Neutrophil (primary cell): ENCODE data around the gene MBOAT2.

Experiments
- H3K27ac ChIP-seq: fragments of 200-600 bp; sonication (generic); 2 replicates; pipeline ENCODE4 v1.5.1; 2016; ENCODE audit warnings: mild to moderate bottlenecking, moderate library complexity
- H3K27me3 ChIP-seq: fragments of 200-600 bp; sonication (generic); 2 replicates; pipeline ENCODE4 v1.6.0; 2016; ENCODE audit warnings: mild to moderate bottlenecking
- H3K36me3 ChIP-seq: fragments of 200-600 bp; sonication (generic); 2 replicates; pipeline ENCODE4 v1.5.1; 2017
- H3K4me1 ChIP-seq, 2 experiments: fragments of 200-600 bp in 1 of 2; sonication (generic) in 1 of 2; 1 replicate in 1 of 2; 2 replicates in 1 of 2; pipeline versions ENCODE4 v1.5.1 to v1.6.1; 2013 to 2016; ENCODE audit warnings: low read depth in 1 of 2, low read length in 1 of 2, mild to moderate bottlenecking in 1 of 2, moderate library complexity in 1 of 2; ENCODE audit not compliant: control insufficient read depth in 1 of 2, insufficient read depth in 1 of 2
- H3K4me3 ChIP-seq, 2 experiments: fragments of 200-600 bp in 1 of 2; sonication (generic) in 1 of 2; 1 replicate in 1 of 2; 2 replicates in 1 of 2; pipeline ENCODE4 v1.5.1; 2013 to 2016; ENCODE audit warnings: low read depth in 1 of 2, low read length in 1 of 2, mild to moderate bottlenecking in 1 of 2, moderate library complexity in 1 of 2
- H3K9me3 ChIP-seq: fragments of 200-600 bp; sonication (generic); 2 replicates; pipeline ENCODE4 v1.5.1; 2016
- TF ChIP-seq, protein P1 (sequence below): fragments of 200-600 bp; sonication (generic); IDR thresholded peaks from 2 replicates; pipeline ENCODE4 v1.5.1; 2016; ENCODE audit warnings: antibody characterized with exemption

The MBOAT2 gene

DNA sequence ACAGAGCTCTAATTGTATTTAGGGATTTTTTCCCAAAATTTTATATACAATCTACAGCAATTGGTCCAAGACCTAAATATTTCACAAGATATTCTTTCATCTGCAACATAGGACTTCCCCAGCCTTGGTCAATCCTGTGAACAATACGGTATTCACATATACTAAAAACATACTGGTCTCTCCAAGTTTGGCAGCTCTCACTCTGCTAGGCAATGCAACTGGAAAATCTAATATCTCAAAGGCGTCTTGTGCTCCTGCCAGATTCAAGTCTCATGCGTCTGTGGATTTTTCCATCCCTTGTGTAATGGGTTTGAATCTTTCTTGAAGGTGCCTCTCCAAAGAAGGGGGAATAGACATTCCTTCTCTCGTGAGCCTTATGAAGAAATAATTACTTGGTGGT, 27.4 kb upstream of the MBOAT2 start:
- H3K27me3 ChIP-seq, result no peaks in the 10 kb centered on the region
- H3K4me3 ChIP-seq, result no peak overlapping the region
- H3K36me3 ChIP-seq, result no peaks in the 10 kb centered on the region
- no peaks in the 10 kb centered on the region for H3K4me1 ChIP-seq
- TF ChIP-seq, protein P1, sequence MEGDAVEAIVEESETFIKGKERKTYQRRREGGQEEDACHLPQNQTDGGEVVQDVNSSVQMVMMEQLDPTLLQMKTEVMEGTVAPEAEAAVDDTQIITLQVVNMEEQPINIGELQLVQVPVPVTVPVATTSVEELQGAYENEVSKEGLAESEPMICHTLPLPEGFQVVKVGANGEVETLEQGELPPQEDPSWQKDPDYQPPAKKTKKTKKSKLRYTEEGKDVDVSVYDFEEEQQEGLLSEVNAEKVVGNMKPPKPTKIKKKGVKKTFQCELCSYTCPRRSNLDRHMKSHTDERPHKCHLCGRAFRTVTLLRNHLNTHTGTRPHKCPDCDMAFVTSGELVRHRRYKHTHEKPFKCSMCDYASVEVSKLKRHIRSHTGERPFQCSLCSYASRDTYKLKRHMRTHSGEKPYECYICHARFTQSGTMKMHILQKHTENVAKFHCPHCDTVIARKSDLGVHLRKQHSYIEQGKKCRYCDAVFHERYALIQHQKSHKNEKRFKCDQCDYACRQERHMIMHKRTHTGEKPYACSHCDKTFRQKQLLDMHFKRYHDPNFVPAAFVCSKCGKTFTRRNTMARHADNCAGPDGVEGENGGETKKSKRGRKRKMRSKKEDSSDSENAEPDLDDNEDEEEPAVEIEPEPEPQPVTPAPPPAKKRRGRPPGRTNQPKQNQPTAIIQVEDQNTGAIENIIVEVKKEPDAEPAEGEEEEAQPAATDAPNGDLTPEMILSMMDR, result no peak
- H3K9me3 ChIP-seq, result no peaks in the 10 kb centered on the region
- no peak overlapping the region for H3K27ac ChIP-seq

DNA sequence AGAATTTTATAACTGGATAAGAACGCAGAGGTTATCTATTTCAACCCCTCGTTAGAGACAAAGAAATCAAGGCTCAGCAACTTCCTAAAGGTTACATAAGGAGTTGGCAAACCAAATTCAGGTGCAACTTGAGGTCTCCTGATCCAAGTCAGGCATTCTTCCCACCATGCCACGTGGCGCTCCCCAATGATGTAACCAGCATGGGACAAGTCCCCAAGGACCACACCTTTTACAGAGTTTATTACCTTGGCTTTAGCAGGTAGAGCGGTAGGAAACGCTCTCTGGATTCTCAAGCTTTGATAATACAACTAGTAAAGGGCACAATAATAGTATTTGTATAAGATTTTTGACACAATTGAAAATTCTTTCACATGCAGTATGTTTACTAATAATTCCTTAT, 26.7 kb upstream of the MBOAT2 start:
- Histone ChIP-seq H3K36me3 (no peaks in the 10 kb centered on the region), H3K4me1 (no peaks in the 10 kb centered on the region), H3K9me3 (no peaks in the 10 kb centered on the region), H3K4me3 (no peak overlapping the region), H3K27me3 (no peaks in the 10 kb centered on the region), H3K27ac (no peak overlapping the region)
- TF ChIP-seq, protein P1, result no peak

DNA sequence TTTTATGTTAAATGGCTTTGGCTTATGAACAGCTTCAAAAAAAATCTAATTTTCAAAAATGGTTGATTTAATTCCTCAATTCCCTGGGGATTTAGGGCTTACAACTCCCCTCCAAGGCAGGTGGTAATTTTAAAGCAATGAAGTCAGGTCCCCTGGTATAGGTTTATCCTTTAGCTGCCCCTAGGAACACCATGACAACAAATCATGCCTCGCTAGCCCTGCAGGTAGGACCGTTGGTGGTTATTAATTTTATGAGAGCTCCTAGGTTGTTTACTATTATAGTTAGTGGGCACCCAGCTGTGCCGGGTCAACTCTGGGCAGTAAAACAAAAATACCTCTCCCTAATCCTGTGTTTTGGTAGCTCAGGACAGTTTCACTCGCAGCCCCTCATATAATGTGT, 26.2 kb upstream of the MBOAT2 start:
- Histone ChIP-seq H3K4me3 (no peak overlapping the region), H3K9me3 (no peaks in the 10 kb centered on the region), H3K4me1 (no peaks in the 10 kb centered on the region), H3K27ac (no peak overlapping the region), H3K36me3 (no peaks in the 10 kb centered on the region), H3K27me3 (no peaks in the 10 kb centered on the region)
- TF ChIP-seq, protein P1, result no peak

DNA sequence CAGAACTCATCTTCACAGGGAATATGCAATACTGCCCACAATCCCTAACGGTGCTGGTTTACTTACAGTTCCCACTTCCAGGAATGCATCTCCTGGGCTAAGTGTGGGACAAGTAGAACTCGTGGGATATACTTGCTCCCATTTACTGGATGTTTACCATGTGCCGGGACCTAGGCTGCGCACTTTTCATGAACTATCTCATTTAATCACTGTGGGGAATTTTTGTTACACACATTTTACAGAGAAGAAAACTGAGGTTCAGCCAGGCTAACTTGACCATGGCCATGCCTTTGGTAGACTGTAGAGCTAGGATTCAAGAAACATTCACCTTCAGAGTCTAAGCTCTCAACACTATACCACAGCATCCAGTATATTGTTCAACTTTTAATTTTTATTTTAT, 24.4 kb upstream of the MBOAT2 start:
- no peaks in the 10 kb centered on the region for H3K36me3 ChIP-seq
- no peaks in the 10 kb centered on the region for H3K27me3 ChIP-seq
- no peaks in the 10 kb centered on the region for H3K4me1 ChIP-seq
- TF ChIP-seq, protein P1, result no peak
- H3K9me3 ChIP-seq, result no peaks in the 10 kb centered on the region
- no peak overlapping the region for H3K27ac ChIP-seq
- H3K4me3 ChIP-seq, result no peak overlapping the region

DNA sequence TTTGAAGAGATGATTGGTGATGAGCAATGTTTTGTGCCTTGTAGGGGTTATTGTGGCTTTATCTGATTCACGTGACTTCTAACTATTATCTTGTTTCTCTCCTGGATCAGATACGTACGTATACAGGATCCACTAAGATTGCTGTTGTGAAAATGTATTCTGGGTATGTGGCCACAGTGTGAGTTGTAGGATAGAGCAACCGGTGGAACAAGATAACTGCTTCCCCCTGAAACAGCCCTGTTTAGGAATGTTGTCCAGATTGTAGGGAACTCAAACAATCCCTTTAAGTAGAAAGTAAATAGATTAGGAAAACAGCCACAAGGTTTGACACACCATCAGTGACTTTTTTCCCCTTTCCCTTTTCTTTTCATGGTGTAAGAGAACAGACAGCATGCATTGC, 22.3 kb upstream of the MBOAT2 start:
- TF ChIP-seq, protein P1, result no peak
- Histone ChIP-seq H3K36me3 (no peaks in the 10 kb centered on the region), H3K4me3 (no peak overlapping the region), H3K4me1 (no peaks in the 10 kb centered on the region), H3K27me3 (no peaks in the 10 kb centered on the region), H3K9me3 (no peaks in the 10 kb centered on the region), H3K27ac (no peak overlapping the region)

DNA sequence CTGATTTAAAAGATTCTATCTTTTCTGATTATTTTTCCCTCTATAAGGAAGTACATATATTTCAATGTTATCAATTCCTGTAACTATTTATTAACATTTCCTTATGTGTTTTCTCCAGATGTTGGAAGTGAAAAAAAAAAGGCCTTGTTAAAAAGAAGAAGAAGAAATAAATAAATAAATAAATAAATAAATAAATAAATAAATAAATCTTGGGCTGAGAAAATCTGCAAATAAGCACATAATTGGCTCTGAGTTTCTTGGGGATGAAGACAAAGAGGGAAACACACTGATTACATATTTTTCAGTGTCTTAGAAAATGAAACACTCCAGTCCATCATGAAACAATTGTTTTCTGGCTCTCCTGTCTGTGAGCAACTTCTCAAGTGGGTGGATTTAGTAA, 21.1 kb upstream of the MBOAT2 start:
- H3K36me3 ChIP-seq, result no peaks in the 10 kb centered on the region
- H3K4me1 ChIP-seq, result no peaks in the 10 kb centered on the region
- no peak overlapping the region for H3K27ac ChIP-seq
- no peaks in the 10 kb centered on the region for H3K27me3 ChIP-seq
- H3K4me3 ChIP-seq, result no peak overlapping the region
- H3K9me3 ChIP-seq, result no peaks in the 10 kb centered on the region
- TF ChIP-seq, protein P1, result no peak
